ENCODE results near the gene SRGAP1. TPM values are rescaled to one million over a fixed set of nuclear protein-coding genes. Genes with fewer than 3 reads are reported as not detected.

Gene SRGAP1
- total RNA-seq, 1 experiment from 2014 or later: 28.3 TPM

- Mint-ChIP-seq H3K4me1 (ENCODE audit: low read depth, unreplicated experiment) (no peaks in the 10 kb centered on the region), H3K36me3 (ENCODE audit: insufficient read depth, unreplicated experiment) (no peaks in the 10 kb centered on the region), H3K9me3 (ENCODE audit: low read depth, unreplicated experiment) (peaks cover 2% of the 10 kb centered on the region), H3K27me3 (ENCODE audit: unreplicated experiment) (no peaks in the 10 kb centered on the region), H3K27ac (ENCODE audit: unreplicated experiment) (no peak overlapping the region), H3K4me3 (ENCODE audit: low read depth, unreplicated experiment) (no peak overlapping the region)
- TF ChIP-seq CTCF (IDR thresholded peaks at IDR 0.05; ENCODE audit: unreplicated experiment): no peak
- DNase-seq: no peak
- BruUV-seq (replicated peaks): no TSS peak
- intact Hi-C loops (cut with micrococcal nuclease; ENCODE audit: unreplicated experiment): no loop called here
- CTCF ChIA-PET: no interaction called here
These were observed 263.3 kb downstream of the SRGAP1 start for GRCh38 chr12:64107776-64108175.

- no peaks in the 10 kb centered on the region for H3K27me3 Mint-ChIP-seq (ENCODE audit: unreplicated experiment)
- no peaks in the 10 kb centered on the region for H3K4me1 Mint-ChIP-seq (ENCODE audit: low read depth, unreplicated experiment)
- intact Hi-C loops (cut with micrococcal nuclease; ENCODE audit: unreplicated experiment): no loop called here
- BruUV-seq (replicated peaks): no TSS peak
- H3K4me3 Mint-ChIP-seq (ENCODE audit: low read depth, unreplicated experiment): no peak overlapping the region
- TF ChIP-seq CTCF (IDR thresholded peaks at IDR 0.05; ENCODE audit: unreplicated experiment): no peak
- H3K27ac Mint-ChIP-seq (ENCODE audit: unreplicated experiment): no peak overlapping the region
- CTCF ChIA-PET: no interaction called here
- no peaks in the 10 kb centered on the region for H3K36me3 Mint-ChIP-seq (ENCODE audit: insufficient read depth, unreplicated experiment)
- no peak for DNase-seq
- H3K9me3 Mint-ChIP-seq (ENCODE audit: low read depth, unreplicated experiment): peaks cover 2% of the 10 kb centered on the region
These were observed 265.2 kb downstream of the SRGAP1 start for GRCh38 chr12:64109706-64110105.

GRCh38 chr12:64110864-64111263 lies 266.4 kb downstream of the SRGAP1 start:
- Mint-ChIP-seq H3K4me1 (ENCODE audit: low read depth, unreplicated experiment) (no peaks in the 10 kb centered on the region), H3K4me3 (ENCODE audit: low read depth, unreplicated experiment) (no peak overlapping the region), H3K27me3 (ENCODE audit: unreplicated experiment) (no peaks in the 10 kb centered on the region), H3K36me3 (ENCODE audit: insufficient read depth, unreplicated experiment) (no peaks in the 10 kb centered on the region), H3K27ac (ENCODE audit: unreplicated experiment) (no peak overlapping the region), H3K9me3 (ENCODE audit: low read depth, unreplicated experiment) (peaks cover 2% of the 10 kb centered on the region)
- BruUV-seq (replicated peaks): no TSS peak
- TF ChIP-seq CTCF (IDR thresholded peaks at IDR 0.05; ENCODE audit: unreplicated experiment): no peak
- intact Hi-C loops (cut with micrococcal nuclease; ENCODE audit: unreplicated experiment): no loop called here
- CTCF ChIA-PET: no interaction called here
- DNase-seq: no peak

GRCh38 chr12:64116969-64117368 lies 272.5 kb downstream of the SRGAP1 start:
- no peak overlapping the region for H3K4me3 Mint-ChIP-seq (ENCODE audit: low read depth, unreplicated experiment)

More at GRCh38 chr12:64116969-64117368, 272.5 kb downstream of the SRGAP1 start:
- H3K4me1 Mint-ChIP-seq (ENCODE audit: low read depth, unreplicated experiment): no peaks in the 10 kb centered on the region
- H3K27ac Mint-ChIP-seq (ENCODE audit: unreplicated experiment): no peak overlapping the region
- H3K9me3 Mint-ChIP-seq (ENCODE audit: low read depth, unreplicated experiment): peaks cover 2% of the 10 kb centered on the region
- BruUV-seq (replicated peaks): no TSS peak
- H3K27me3 Mint-ChIP-seq (ENCODE audit: unreplicated experiment): no peaks in the 10 kb centered on the region
- TF ChIP-seq CTCF (IDR thresholded peaks at IDR 0.05; ENCODE audit: unreplicated experiment): no peak
- intact Hi-C loops (cut with micrococcal nuclease; ENCODE audit: unreplicated experiment): no loop called here
- CTCF ChIA-PET: no interaction called here
- no peak for DNase-seq
- no peaks in the 10 kb centered on the region for H3K36me3 Mint-ChIP-seq (ENCODE audit: insufficient read depth, unreplicated experiment)
